ENCODE results near the gene PLCG2. TPM values are rescaled to one million over a fixed set of nuclear protein-coding genes. Genes with fewer than 3 reads are reported as not detected.
"Not testable (repeated sequence)": the region's sequence is repeated elsewhere in the genome, so short reads cannot be mapped to it uniquely, and the experiment has no call there.

The PLCG2 gene
- total RNA-seq, 1 experiment from 2014 or later: 1.5 TPM

- DNase-seq (ENCODE audit: low read depth): peak; percentile 50
These were observed 218.6 kb downstream of the PLCG2 start for GRCh38 chr16:81997738-81998137.

GRCh38 chr16:82002831-82003230, 223.7 kb downstream of the PLCG2 start:
- DNase-seq (ENCODE audit: low read depth): no peak

- no peak for DNase-seq (ENCODE audit: low read depth)
These were observed 225.5 kb downstream of the PLCG2 start for GRCh38 chr16:82004601-82005000.

GRCh38 chr16:82005027-82005830, 226.1 kb downstream of the PLCG2 start:
- DNase-seq (ENCODE audit: low read depth): no peak

- no peak for DNase-seq (ENCODE audit: low read depth)
These were observed 226.9 kb downstream of the PLCG2 start for GRCh38 chr16:82006036-82006435.

- no peak for DNase-seq (ENCODE audit: low read depth)
These were observed 228.1 kb downstream of the PLCG2 start for GRCh38 chr16:82007189-82007588.

GRCh38 chr16:82008957-82009592, 230.0 kb downstream of the PLCG2 start:
- DNase-seq (ENCODE audit: low read depth): no peak

- not testable (repeated sequence) for DNase-seq (ENCODE audit: low read depth)
These were observed 230.7 kb downstream of the PLCG2 start for GRCh38 chr16:82009789-82010188.

- no peak for DNase-seq (ENCODE audit: low read depth)
These were observed 231.6 kb downstream of the PLCG2 start for GRCh38 chr16:82010649-82011048.

- peak; percentile 20 for DNase-seq (ENCODE audit: low read depth)
These were observed 232.1 kb downstream of the PLCG2 start, which contains the start of gene SDR42E1 for GRCh38 chr16:82011199-82011641. TSS of gene SDR42E1 (minus strand) at chr16:82011470. CDS start at chr16:82000858, 10,612 bp downstream.

Other genes starting within 250 kb of the PLCG2 start
- 1.5 and 1.6 TPM in 2 replicates for gene SDR42E1, start 232.2 kb downstream of the PLCG2 start, total RNA-seq (2014; rRNA removed; shearing (Covaris generic))

Data from Daoy (cell line).